ENCODE data around the gene KRT20.

DNA sequence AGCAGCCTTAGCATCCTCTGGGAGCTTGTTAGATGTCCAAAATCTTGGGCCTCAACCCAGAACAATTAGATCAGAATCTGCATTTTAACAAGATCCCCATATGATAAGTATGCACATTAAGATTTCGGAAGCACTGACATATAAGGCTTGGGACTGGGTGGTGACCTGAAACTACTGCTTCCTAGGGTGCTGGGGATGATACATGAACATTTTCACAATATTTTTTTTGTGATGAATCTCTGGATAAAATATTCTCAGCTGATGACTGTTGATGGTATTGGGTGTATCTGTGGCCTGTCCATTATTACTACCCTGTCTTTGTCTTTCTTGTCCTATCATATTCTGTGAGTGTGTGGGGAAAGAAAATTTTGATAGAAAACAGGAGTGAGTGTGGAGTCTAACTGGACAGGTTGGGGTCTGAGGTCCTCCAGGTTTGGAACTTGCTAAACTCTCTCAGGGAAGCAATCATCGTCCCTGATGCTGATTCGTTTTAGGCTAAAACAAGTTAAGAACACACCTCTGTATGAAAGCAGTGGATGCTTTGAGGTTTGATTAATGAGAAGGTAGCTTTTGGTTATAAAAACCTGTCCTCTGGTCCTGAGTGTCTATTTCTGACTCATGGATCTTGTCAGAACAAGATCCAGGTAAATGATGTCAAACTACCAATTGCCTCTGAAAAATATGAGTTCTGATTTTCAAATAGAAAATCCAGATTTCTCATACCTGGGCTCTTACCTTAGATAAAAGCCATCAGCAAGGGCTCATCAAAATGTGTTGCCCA lies 29.2 kb upstream of the KRT20 start:
- TF ChIP-seq GABPA (IDR thresholded peaks at IDR 0.05; ENCODE audit: borderline replicate concordance, insufficient read depth, low read length) (no peak), POLR2A (IDR thresholded peaks at IDR 0.05; ENCODE audit: control extremely low read depth in 1 of 2, low read depth in 2 of 2, low read length in 2 of 2) (no peak), RNF2 (IDR thresholded peaks at IDR 0.05; ENCODE audit: borderline replicate concordance, low read depth, low read length, missing control alignments, poor library complexity, severe bottlenecking) (no peak), RBBP5 (IDR thresholded peaks at IDR 0.05; ENCODE audit: borderline replicate concordance, low read depth, low read length) (no peak), GTF2F1 (IDR thresholded peaks at IDR 0.05; ENCODE audit: borderline replicate concordance, low read depth, low read length) (no peak), EZH2 (IDR thresholded peaks at IDR 0.05; ENCODE audit: low read depth, low read length, severe bottlenecking) (no peak), BRCA1 (IDR thresholded peaks at IDR 0.05; ENCODE audit: low read depth, low read length) (no peak), CHD1 (IDR thresholded peaks at IDR 0.05; ENCODE audit: low read depth, low read length) (no peak), TAF1 (IDR thresholded peaks at IDR 0.05; ENCODE audit: low read depth, low read length) (no peak), BCL11A (IDR thresholded peaks at IDR 0.05; ENCODE audit: low read depth in 2 of 2, low read length in 2 of 2) (no peak), MAFK (IDR thresholded peaks at IDR 0.05; ENCODE audit: low read depth, low read length) (no peak)
- TF ChIP-seq, protein P1, sequence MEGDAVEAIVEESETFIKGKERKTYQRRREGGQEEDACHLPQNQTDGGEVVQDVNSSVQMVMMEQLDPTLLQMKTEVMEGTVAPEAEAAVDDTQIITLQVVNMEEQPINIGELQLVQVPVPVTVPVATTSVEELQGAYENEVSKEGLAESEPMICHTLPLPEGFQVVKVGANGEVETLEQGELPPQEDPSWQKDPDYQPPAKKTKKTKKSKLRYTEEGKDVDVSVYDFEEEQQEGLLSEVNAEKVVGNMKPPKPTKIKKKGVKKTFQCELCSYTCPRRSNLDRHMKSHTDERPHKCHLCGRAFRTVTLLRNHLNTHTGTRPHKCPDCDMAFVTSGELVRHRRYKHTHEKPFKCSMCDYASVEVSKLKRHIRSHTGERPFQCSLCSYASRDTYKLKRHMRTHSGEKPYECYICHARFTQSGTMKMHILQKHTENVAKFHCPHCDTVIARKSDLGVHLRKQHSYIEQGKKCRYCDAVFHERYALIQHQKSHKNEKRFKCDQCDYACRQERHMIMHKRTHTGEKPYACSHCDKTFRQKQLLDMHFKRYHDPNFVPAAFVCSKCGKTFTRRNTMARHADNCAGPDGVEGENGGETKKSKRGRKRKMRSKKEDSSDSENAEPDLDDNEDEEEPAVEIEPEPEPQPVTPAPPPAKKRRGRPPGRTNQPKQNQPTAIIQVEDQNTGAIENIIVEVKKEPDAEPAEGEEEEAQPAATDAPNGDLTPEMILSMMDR (IDR thresholded peaks at IDR 0.05; ENCODE audit: control extremely low read depth in 1 of 3, insufficient read depth in 1 of 3, low read depth in 1 of 3, low read length in 3 of 3), result no peak
- TF ChIP-seq, protein P2, sequence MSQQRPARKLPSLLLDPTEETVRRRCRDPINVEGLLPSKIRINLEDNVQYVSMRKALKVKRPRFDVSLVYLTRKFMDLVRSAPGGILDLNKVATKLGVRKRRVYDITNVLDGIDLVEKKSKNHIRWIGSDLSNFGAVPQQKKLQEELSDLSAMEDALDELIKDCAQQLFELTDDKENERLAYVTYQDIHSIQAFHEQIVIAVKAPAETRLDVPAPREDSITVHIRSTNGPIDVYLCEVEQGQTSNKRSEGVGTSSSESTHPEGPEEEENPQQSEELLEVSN (IDR thresholded peaks at IDR 0.05), result no peak
